Measurements from ENCODE around the gene TRABD. TPM values are rescaled to one million over a fixed set of nuclear protein-coding genes. Genes with fewer than 3 reads are reported as not detected.
"Not testable (repeated sequence)": the region's sequence is repeated elsewhere in the genome, so short reads cannot be mapped to it uniquely, and the experiment has no call there.

TRABD gene
- total and polyA plus RNA-seq, 2 donors: 31.1 to 102 TPM

DNA sequence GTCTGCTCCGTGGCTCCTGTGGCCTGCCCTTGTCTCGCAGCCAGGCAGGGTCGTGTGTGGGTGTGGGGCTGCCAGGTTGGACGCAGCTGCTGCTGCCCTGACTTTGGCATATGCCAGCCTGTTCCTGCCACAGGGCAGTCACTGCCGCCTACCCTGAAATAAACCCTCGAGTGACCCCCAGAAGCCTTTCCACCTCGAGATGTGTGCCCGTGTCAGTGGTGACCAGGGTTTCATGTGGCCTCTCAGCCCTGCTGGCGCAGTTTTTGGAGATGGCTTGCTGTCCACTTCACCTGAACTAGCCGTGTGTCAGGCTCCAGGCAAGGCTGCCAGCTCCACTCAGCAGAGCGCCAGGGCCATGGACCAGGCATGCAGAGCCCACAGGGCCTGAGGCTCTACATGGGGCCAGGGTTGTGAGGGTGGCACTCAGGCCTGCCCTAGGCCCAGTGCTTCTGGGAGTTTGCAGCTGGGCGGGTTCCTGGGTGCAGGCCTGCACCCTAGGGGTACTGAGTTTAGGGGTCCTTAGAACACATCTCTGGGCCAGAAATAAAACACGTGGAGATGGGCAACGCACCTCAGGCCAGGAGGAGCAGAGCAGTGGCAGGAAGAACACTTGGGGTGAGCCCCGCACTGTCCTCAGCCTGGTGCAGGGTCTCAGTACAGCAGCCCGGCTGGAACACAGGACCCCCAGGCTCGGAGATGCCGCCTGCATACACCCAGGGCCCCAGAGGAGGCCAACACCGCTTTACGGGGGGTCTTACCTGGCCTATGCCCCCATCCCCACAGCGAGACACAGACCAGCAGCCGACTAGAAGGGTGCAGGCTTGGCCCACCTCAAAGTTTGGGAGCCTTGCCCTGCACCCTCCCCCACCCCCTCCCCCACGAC lies 24.0 kb upstream of the TRABD start:
- Histone ChIP-seq H3K4me3 (ENCODE audit: low read length in 2 of 2) (no peak overlapping the region), H3K27ac (ENCODE audit: low read depth in 1 of 2, low read length in 1 of 2) (no peak overlapping the region), H3K4me1 (ENCODE audit: control insufficient read depth in 2 of 2, insufficient read depth in 2 of 2, low read length in 2 of 2) (no peaks in the 10 kb centered on the region), H3K9me3 (ENCODE audit: control insufficient read depth in 2 of 2, insufficient read depth in 1 of 2, low read length in 1 of 2) (no peaks in the 10 kb centered on the region), H3K36me3 (ENCODE audit: control insufficient read depth in 2 of 2, insufficient read depth in 2 of 2, low read length in 1 of 2) (no peaks in the 10 kb centered on the region), H3K27me3 (ENCODE audit: control insufficient read depth in 2 of 2, insufficient read depth in 1 of 2, low read length in 1 of 2) (peaks cover 0 to 20% of the 10 kb centered on the region in 2 donors)
- 92% methylated on average over 23 of the region's 23 CpGs for WGBS
- DNase-seq (ENCODE audit: low read depth in 6 of 9, low spot score in 9 of 9): no peak

DNA sequence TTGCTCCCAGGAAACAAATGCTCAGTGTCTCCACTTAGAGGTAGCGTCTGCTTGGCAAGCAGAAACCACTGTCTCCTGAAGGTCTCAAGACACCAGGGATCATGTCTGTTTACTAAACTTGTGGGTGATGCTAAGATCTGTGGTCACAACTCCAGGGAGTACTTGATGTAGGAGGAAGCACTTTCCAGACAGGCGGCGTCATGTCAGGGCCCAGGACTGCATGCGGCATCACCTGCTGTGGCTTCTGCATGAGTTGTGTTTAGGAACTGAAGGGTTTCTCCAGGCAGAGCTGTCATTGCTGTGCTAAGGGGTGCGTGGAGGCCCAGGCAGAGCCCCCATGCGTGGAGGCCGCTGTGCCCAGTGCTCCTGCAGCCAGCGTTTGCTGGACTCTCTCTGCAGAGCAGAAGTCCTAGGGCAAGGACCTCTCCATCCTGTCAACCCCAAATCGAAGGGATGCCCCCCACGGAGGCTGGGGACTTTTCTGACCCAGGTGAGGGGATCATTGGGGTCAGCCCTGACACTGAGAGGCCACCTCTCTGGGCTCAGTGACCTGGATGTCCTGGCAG lies 23.2 kb upstream of the TRABD start:
- WGBS: 87% methylated on average over 10 of the region's 10 CpGs
- H3K27ac ChIP-seq (ENCODE audit: low read depth in 1 of 2, low read length in 1 of 2): no peak overlapping the region
- H3K27me3 ChIP-seq (ENCODE audit: control insufficient read depth in 2 of 2, insufficient read depth in 1 of 2, low read length in 1 of 2): peaks cover 0 to 23% of the 10 kb centered on the region in 2 donors
- no peak overlapping the region for H3K4me3 ChIP-seq (ENCODE audit: low read length in 2 of 2)
- no peaks in the 10 kb centered on the region for H3K36me3 ChIP-seq (ENCODE audit: control insufficient read depth in 2 of 2, insufficient read depth in 2 of 2, low read length in 1 of 2)
- no peak for DNase-seq (ENCODE audit: low read depth in 6 of 9, low spot score in 9 of 9)
- no peaks in the 10 kb centered on the region for H3K4me1 ChIP-seq (ENCODE audit: control insufficient read depth in 2 of 2, insufficient read depth in 2 of 2, low read length in 2 of 2)
- H3K9me3 ChIP-seq (ENCODE audit: control insufficient read depth in 2 of 2, insufficient read depth in 1 of 2, low read length in 1 of 2): no peaks in the 10 kb centered on the region

DNA sequence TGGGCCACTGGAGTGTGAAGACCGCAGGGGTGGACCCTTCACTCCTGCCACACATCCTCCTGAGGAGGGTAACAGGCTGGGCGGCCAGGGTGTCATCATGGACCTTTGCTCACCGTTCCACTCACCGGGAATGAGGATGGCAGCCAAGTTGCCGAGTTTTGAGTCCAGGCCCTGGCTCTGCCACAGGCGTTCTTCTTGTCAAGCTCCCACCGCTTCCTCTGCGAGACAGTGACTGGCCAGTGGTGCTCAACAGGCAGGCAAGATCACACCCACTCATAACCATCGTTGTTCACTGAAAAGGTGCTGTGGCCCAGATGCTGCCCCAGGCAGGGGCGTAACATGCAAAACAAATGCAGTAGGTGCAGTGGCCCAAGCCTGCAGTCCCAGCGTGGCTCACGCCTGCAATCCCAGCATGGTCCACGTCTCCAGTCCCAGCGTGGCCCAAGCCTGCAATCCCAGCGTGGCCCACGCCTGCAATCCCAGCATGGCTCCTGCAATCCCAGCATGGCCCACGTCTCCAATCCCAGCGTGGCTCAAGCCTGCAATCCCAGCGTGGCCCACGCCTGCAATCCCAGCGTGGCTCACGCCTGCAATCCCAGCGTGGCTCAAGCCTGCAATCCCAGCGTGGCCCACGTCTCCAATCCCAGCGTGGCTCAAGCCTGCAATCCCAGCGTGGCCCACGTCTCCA lies 20.1 kb upstream of the TRABD start:
- Histone ChIP-seq H3K4me1 (ENCODE audit: control insufficient read depth in 2 of 2, insufficient read depth in 2 of 2, low read length in 2 of 2) (no peaks in the 10 kb centered on the region), H3K27me3 (ENCODE audit: control insufficient read depth in 2 of 2, insufficient read depth in 1 of 2, low read length in 1 of 2) (peaks cover 17 to 35% of the 10 kb centered on the region in 2 donors), H3K4me3 (ENCODE audit: low read length in 2 of 2) (no peak overlapping the region), H3K27ac (ENCODE audit: low read depth in 1 of 2, low read length in 1 of 2) (no peak overlapping the region), H3K9me3 (ENCODE audit: control insufficient read depth in 2 of 2, insufficient read depth in 1 of 2, low read length in 1 of 2) (no peaks in the 10 kb centered on the region), H3K36me3 (ENCODE audit: control insufficient read depth in 2 of 2, insufficient read depth in 2 of 2, low read length in 1 of 2) (no peaks in the 10 kb centered on the region)
- WGBS: 98% methylated on average over 28 of the region's 28 CpGs
- no peak for DNase-seq (ENCODE audit: low read depth in 6 of 9, low spot score in 9 of 9)

DNA sequence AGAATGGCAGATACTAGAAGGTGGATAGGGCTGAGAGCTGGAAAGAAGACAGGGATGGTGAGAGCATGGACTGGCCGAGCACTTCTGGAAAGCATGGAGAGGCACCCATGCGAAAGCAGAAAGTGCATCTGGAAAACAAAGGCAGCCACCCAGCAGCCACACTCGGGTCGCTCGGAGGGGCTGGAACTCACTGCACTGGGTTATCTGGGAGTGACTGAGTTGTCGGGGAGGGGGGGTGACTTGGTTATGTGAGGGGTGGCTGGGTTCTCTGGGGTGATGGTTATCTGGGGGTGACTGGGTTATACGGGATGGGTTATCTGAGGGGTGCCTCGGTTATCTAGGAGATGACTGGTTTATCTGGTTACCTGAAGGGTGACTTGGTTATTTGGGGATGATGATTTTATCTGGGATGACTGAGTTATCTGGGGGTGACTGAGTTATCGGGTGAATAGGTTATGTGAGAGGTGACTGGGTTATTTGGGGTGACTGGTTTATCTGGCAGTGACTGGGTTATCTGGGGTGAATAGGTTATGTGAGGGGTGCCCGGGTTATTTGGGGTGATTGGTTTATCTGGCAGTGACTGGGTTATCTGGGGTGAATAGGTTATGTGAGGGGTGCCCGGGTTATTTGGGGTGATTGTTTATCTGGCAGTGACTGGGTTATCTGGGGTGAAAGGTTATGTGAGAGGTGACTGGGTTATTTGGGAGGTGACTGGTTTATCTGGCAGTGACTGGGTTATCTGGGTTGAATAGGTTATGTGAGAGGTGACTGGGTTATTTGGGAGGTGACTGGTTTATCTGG lies 17.8 kb upstream of the TRABD start:
- no peak overlapping the region for H3K4me3 ChIP-seq (ENCODE audit: low read length in 2 of 2)
- no peaks in the 10 kb centered on the region for H3K36me3 ChIP-seq (ENCODE audit: control insufficient read depth in 2 of 2, insufficient read depth in 2 of 2, low read length in 1 of 2)
- peaks cover 35 to 55% of the 10 kb centered on the region in 2 donors for H3K27me3 ChIP-seq (ENCODE audit: control insufficient read depth in 2 of 2, insufficient read depth in 1 of 2, low read length in 1 of 2)
- WGBS: 87% methylated on average over 11 of the region's 11 CpGs
- no peak for DNase-seq (ENCODE audit: low read depth in 6 of 9, low spot score in 9 of 9)
- H3K27ac ChIP-seq (ENCODE audit: low read depth in 1 of 2, low read length in 1 of 2): no peak overlapping the region
- no peaks in the 10 kb centered on the region for H3K9me3 ChIP-seq (ENCODE audit: control insufficient read depth in 2 of 2, insufficient read depth in 1 of 2, low read length in 1 of 2)
- no peaks in the 10 kb centered on the region for H3K4me1 ChIP-seq (ENCODE audit: control insufficient read depth in 2 of 2, insufficient read depth in 2 of 2, low read length in 2 of 2)

DNA sequence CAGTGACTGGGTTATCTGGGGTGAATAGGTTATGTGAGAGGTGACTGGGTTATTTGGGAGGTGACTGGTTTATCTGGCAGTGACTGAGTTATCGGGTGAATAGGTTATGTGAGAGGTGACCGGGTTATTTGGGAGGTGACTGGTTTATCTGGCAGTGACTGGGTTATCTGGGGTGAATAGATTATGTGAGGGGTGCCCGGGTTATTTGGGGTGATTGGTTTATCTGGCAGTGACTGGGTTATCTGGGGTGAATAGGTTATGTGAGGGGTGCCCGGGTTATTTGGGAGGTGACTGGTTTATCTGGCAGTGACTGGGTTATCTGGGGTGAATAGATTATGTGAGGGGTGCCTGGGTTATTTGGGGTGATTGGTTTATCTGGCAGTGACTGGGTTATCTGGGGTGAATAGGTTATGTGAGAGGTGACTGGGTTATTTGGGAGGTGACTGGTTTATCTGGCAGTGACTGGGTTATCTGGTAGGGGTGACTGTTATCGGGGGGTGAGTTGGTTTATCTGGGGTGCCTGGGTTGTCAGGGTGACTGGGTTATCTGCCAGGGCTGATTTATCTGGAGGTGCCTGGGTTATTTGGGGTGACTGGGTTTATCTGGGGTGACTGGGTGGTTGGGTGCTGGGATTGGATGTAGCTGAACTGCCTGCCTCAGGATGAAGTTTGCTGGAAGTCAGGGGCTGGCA lies 17.1 kb upstream of the TRABD start:
- H3K4me1 ChIP-seq (ENCODE audit: control insufficient read depth in 2 of 2, insufficient read depth in 2 of 2, low read length in 2 of 2); DNase-seq (ENCODE audit: low read depth in 6 of 9, low spot score in 9 of 9); H3K27ac ChIP-seq (ENCODE audit: low read depth in 1 of 2, low read length in 1 of 2); H3K36me3 ChIP-seq (ENCODE audit: control insufficient read depth in 2 of 2, insufficient read depth in 2 of 2, low read length in 1 of 2); H3K4me3 ChIP-seq (ENCODE audit: low read length in 2 of 2); H3K9me3 ChIP-seq (ENCODE audit: control insufficient read depth in 2 of 2, insufficient read depth in 1 of 2, low read length in 1 of 2): not testable (repeated sequence)
- peaks cover 35 to 63% of the 10 kb centered on the region in 2 donors for H3K27me3 ChIP-seq (ENCODE audit: control insufficient read depth in 2 of 2, insufficient read depth in 1 of 2, low read length in 1 of 2)
- WGBS: 96% methylated on average over 5 of the region's 5 CpGs

DNA sequence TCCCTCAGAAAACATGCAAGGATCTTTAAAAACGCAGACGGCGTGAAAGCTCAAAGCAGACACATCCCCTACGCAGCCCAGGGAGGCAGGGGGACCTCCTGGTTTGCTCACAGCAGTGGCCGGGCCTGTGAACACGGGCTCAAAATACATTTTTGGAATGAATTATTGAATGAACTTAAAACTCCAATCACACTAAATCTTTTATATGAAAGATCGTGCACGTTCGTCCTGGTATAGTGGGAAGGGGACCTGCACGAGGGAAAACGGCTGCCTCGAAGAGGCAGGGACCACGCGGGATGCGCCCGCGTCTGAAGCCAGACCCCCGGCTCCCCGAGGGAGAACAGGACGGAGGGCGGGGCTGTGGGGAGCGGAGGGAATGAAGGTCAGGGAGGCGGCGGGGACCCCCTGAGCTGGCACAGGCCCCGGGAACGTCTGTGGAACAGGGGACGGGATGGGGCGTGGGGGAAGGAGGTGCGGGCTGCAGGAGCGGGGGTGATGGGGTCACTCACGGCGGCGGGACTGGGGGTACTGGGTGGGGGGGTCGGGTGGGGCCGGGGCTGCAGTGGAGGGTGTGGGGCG lies 16.4 kb upstream of the TRABD start:
- no peak overlapping the region for H3K27ac ChIP-seq (ENCODE audit: low read depth in 1 of 2, low read length in 1 of 2)
- 20% methylated on average over 36 of the region's 36 CpGs for WGBS
- H3K4me3 ChIP-seq (ENCODE audit: low read length in 2 of 2): peak overlapping the region in 1 of 2 donors; percentile 51
- no peaks in the 10 kb centered on the region for H3K9me3 ChIP-seq (ENCODE audit: control insufficient read depth in 2 of 2, insufficient read depth in 1 of 2, low read length in 1 of 2)
- peaks cover 0 to 11% of the 10 kb centered on the region in 2 donors for H3K4me1 ChIP-seq (ENCODE audit: control insufficient read depth in 2 of 2, insufficient read depth in 2 of 2, low read length in 2 of 2)
- H3K27me3 ChIP-seq (ENCODE audit: control insufficient read depth in 2 of 2, insufficient read depth in 1 of 2, low read length in 1 of 2): peaks cover 35 to 68% of the 10 kb centered on the region in 2 donors
- H3K36me3 ChIP-seq (ENCODE audit: control insufficient read depth in 2 of 2, insufficient read depth in 2 of 2, low read length in 1 of 2): no peaks in the 10 kb centered on the region
- DNase-seq (ENCODE audit: low read depth in 6 of 9, low spot score in 9 of 9): no peak

DNA sequence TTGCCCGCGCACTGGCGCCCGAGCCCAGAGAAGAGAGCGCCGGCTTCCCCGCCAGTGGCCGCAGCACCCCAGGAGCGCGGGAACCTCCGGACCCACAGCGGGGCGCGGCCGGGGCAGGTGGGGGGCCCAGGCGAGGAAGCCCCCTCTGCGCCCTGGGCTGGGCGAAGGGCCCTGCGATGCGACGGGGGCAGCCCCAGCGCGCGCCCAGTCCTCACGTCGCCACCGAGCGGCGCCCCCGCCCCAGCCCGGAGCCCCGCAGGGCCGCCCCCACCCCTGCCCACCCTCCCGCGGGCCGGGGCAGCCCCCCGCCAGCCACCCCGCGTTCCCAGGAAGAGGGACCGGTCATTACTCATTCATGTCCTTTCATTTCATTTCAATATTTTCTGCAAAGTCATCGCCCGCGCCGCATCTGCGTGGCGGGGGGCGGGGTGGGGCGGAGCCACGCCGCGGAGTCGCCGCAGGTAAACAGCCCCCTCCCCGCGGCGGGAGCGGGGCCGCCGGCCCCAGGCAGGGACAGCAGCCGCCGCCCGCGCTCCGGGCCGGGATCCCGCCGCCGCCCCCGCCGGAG lies 15.9 kb upstream of the TRABD start:
- no peak for DNase-seq (ENCODE audit: low read depth in 6 of 9, low spot score in 9 of 9)
- peaks cover 35 to 72% of the 10 kb centered on the region in 2 donors for H3K27me3 ChIP-seq (ENCODE audit: control insufficient read depth in 2 of 2, insufficient read depth in 1 of 2, low read length in 1 of 2)
- H3K27ac ChIP-seq (ENCODE audit: low read depth in 1 of 2, low read length in 1 of 2): no peak overlapping the region

More for the DNA sequence above, 15.9 kb upstream of the TRABD start:
- 1% methylated on average over 70 of the region's 70 CpGs for WGBS
- no peaks in the 10 kb centered on the region for H3K36me3 ChIP-seq (ENCODE audit: control insufficient read depth in 2 of 2, insufficient read depth in 2 of 2, low read length in 1 of 2)
- peaks cover 0 to 11% of the 10 kb centered on the region in 2 donors for H3K4me1 ChIP-seq (ENCODE audit: control insufficient read depth in 2 of 2, insufficient read depth in 2 of 2, low read length in 2 of 2)
- H3K9me3 ChIP-seq (ENCODE audit: control insufficient read depth in 2 of 2, insufficient read depth in 1 of 2, low read length in 1 of 2): no peaks in the 10 kb centered on the region
- peak overlapping the region in 1 of 2 donors; percentile 51 for H3K4me3 ChIP-seq (ENCODE audit: low read length in 2 of 2)

All from thymus (tissue), 11 donors.